NCI-H2029 (cell line): Measurements from ENCODE around the gene SH3RF1.

Experiments used
- DNase-seq: peaks from one replicate; lab custom pipeline; 2025; lab: John Stamatoyannopoulos, UW

The SH3RF1 gene

DNA sequence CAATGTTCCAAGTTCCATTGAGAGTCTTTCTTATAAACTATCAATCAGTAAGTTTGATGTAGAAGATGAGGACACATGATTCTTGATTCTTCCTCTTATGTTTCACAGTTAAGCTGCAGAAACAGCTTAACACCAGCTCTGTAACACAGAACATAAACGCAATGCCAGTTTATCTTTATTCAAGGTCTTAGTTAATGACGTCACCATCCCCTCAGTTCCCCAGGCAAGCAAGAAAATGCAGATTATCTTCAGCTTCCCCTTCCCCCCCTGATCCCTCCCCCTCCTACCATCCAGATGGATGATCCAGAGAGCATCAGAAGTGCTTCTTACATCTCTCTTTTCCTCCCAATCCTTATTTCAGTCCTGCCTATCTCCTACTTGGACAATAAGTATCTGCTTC, 4.4 kb upstream of the SH3RF1 start:
- no peak for DNase-seq

- no peak for DNase-seq
Observed at GRCh38 chr4:169274033-169274432, 3.3 kb upstream of the SH3RF1 start.

GRCh38 chr4:169272265-169272886, 1.6 kb upstream of the SH3RF1 start:
- DNase-seq: no peak

DNA sequence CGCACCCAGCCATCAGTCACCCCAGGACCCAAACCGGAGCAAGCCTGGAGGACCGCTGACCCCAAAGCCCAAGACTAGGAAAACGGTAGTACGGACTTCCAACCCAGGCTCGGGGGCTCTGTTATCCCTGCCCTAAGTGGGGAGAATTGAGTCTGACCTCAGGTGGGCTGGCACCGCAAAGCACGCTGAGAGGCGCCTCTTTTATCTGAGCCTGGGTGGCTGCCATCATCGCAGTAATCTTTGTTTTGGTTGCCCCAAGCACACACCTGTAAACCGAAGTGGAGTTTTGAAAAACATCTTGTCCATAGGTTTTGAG, 894 bp upstream of the SH3RF1 start:
- DNase-seq: no peak

DNA sequence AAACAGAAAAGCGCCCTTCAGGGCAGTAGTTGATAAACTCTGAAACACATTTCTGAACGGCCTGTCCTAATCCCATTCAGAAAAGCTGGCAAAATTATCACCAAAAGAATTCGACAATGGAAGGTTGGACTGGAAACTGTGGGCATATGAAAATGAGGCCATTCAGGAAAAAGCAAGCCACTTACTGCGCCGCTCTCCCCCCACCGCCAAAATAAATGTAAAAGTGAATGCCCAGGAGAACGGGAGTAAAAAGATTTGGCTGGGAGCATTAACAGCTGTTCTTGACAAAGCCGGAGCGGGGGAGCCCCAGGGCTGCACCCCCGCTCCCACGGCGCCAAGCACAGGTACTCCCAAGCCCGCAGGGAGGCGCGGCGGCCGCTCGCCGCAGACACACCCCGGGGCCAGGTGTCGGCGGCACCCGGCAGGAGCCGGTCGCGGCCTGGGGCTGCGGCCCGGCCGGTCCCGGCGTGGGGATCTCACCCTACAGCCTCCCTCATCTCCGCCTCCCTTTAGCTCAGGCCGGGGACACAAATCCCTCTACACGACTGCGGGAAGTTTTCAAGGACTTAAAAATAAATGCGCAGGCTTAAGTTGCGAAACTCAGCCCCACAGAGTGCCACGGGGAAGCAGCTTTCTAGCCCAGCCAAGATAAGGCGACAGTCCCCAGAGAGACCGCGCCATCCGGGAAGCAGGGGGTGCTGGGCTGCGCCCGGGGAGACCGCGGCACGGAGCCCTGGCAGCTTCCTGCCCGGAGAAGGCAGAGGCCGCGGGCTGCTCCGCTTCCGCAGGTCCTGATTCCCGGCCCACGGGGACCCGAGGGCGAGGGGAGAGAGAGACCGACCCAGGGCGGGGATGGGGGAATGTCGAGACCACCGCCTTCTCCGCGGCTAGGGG, 593 bp downstream of the SH3RF1 start:
- no peak for DNase-seq

- no peak for DNase-seq
Observed at GRCh38 chr4:169268951-169269760, 1.6 kb downstream of the SH3RF1 start.

- DNase-seq: no peak
Observed at GRCh38 chr4:169267070-169267469, 3.7 kb downstream of the SH3RF1 start.

DNA sequence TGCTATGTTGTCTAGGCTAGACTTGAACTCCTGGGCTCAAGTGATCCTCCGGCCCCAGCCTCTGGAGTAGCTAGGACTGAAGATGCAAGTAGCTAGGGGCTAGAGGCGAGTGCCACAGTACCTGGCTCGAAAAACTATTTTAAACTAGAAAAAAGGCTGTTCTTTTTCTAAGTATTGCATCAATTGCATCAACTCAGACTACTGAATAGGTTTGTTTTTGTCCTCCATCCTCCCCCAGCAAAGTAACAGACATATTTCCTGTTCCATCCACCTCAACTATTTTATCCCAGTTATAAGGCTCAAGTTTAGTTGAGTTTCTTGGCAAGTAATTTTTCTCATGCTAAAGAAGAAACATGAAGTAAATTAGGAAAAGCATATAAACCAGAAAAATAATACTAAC, 4.1 kb downstream of the SH3RF1 start:
- DNase-seq: no peak

DNA sequence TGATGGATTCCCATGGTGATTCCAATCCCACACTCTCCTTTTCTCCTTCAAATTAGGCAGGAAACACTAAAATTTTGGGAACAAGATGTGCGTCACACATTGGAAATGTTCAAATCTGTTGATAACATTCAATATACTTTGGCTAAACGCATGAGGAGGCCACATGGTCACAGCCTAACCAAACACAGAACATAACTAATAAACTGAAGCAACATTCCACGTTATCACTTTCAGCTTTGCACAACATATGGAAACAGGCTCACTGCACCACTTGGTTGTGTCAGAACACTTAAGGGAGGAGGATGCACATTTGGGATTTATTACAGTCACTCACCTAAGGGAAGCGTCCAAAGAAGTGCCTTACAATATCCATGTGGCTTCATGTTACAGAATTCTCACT, 4.7 kb downstream of the SH3RF1 start:
- DNase-seq: no peak

DNA sequence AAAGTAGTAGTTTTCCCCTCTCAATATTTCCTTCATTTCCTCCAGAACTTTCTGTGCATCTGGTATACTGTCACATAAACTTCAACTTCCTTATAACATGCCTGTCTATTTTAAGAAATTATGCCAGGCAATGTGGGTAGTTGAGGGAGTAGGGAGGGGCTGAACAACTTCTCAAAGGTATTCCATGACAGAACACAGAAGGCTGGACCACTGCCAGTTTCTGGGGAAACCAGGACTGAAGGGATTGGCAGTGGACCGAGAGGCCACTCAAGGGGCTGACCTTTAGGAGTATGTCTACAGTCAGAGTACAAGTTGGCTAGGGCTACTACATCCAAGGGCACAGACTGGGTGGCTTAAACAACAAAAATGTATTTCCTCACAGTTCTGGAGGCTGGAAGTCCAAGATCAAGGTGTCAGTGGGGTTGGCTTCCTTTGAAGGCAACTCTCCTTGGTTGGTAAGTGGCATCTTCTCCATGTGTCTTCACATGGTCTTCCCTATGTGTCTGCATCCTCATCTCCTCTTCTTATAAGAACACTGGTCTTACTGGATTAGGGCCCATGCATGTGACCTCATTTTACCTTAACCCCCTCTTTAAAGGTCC, 6.9 kb downstream of the SH3RF1 start:
- DNase-seq: no peak

GRCh38 chr4:169260217-169260866, 10.4 kb downstream of the SH3RF1 start:
- no peak for DNase-seq

DNA sequence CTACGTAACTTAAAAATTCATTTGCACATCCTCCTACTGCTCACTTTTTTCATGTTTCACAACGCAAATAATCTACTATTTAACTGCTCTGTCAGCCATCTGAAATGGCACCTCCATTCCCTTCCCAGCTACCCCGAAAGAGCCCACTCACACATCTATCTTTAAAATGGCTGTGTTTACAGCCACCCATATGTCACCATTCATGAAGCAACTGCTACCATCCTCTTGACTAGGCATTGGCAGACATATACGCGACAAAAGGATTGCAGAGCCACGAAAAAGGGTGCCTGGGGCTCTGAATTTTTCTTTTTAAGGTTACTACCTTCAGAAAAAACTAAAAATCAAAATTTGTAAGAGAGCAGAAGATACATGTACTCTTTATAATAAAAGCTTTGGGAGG, 11.5 kb downstream of the SH3RF1 start:
- no peak for DNase-seq

GRCh38 chr4:169258141-169258540, 12.6 kb downstream of the SH3RF1 start:
- no peak for DNase-seq

DNA sequence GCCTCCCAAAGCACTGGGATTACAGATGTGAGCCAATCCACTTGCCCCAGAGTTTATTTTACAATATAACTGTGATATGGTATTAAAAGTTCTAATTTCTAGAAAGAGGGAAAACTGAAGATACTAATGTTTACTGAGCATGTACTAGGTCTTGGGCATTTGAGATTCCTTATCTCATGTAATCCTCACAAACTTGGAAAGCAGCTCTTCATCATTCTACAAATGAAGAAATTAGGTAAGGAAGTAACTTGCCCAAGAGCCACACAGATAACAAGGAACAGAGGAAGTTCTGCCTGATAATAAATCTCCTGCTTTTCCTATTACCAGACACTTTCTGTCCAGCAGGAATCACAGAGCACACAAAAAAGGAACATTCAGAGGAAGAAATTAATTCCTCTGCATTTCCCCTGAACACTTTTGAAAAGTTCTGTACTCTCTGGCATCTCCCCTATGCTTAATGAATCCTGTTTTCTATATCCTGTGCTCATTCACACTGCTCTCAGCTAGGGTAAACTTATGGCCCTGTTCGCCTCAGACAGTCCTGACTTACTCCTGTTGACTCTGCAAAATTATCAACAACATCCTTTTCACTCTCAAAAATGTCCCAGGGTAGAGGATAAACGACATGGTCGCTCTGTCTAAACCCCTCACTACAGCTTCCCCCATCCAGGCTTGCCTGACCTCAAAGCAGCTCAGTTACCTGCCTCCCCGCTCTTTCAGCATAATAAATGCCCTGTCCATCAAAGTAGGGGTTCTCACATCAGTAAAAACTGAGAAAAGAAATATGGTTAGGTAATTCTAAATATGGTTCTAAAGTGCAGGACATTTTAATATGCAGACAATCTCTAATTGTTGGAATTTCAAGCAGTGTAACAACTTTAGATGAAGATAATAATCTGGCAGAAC, 13.6 kb downstream of the SH3RF1 start:
- no peak for DNase-seq

GRCh38 chr4:169256101-169256612, 14.6 kb downstream of the SH3RF1 start:
- DNase-seq: no peak

DNA sequence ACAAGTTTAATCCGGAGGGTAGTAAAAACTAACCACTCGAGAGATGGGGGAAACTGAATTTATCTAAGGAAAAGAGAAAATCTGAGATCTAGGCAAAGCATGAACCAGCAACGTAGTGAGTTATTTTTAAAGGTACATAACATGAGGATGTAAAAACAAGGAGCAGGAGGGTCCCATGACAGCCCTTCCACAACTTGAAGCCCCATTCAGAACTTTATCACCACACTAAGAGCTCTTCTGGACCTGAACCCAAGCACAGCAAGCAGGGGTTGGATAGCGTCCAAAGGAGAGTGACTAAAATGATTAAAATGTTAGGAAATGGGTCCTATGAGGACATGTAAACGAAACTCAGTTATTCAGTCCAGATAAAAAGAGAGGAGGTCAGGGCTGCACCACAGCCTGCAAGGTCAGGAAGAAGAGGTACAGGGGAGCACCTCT, 16.2 kb downstream of the SH3RF1 start:
- DNase-seq: no peak

GRCh38 chr4:169253904-169254303, 16.9 kb downstream of the SH3RF1 start:
- no peak for DNase-seq

GRCh38 chr4:169253113-169253671, 17.6 kb downstream of the SH3RF1 start:
- no peak for DNase-seq

GRCh38 chr4:169252339-169253112, 18.2 kb downstream of the SH3RF1 start:
- no peak for DNase-seq
